Renal pelvis (tissue), 4 donors: ENCODE data around the gene IP6K1. TPM values are rescaled to one million over a fixed set of nuclear protein-coding genes. Genes with fewer than 3 reads are reported as not detected.
"Not testable (repeated sequence)": the region's sequence is repeated elsewhere in the genome, so short reads cannot be mapped to it uniquely, and the experiment has no call there.

Source experiments
- DNase-seq: peaks from one replicate; pipeline ENCODE4 v3.0.0-alpha.2; 2013
- polyA plus RNA-seq, 3 donors: library from polyadenylated mRNA; unstranded; fragments of 120-200 nt; gene quantifications; one replicate each; pipeline ENCODE4 v1.2.1, GENCODE V29; 2013; ENCODE audit not compliant: insufficient read length in 3 of 3

Gene IP6K1
- polyA plus RNA-seq, 3 donors = 48.7 to 52.9 (median 51.4) TPM

- DNase-seq = no peak
Observed at GRCh38 chr3:49714728-49715550, 71.4 kb downstream of the IP6K1 start.

GRCh38 chr3:49713336-49714105 is 72.8 kb downstream of the IP6K1 start:
- no peak for DNase-seq

GRCh38 chr3:49712631-49713317 is 73.6 kb downstream of the IP6K1 start:
- DNase-seq = no peak

- no peak for DNase-seq
Observed at GRCh38 chr3:49712166-49712565, 74.2 kb downstream of the IP6K1 start.

- DNase-seq = no peak
Observed at GRCh38 chr3:49711489-49711888, 74.9 kb downstream of the IP6K1 start.

GRCh38 chr3:49709852-49710251 is 76.5 kb downstream of the IP6K1 start:
- no peak for DNase-seq

- no peak for DNase-seq
Observed at GRCh38 chr3:49707113-49707480, 79.2 kb downstream of the IP6K1 start.

GRCh38 chr3:49706456-49707112 is 79.8 kb downstream of the IP6K1 start:
- DNase-seq = no peak

- no peak for DNase-seq
Observed at GRCh38 chr3:49705390-49705960, 80.9 kb downstream of the IP6K1 start.

- DNase-seq = no peak
Observed at GRCh38 chr3:49704629-49705028, 81.7 kb downstream of the IP6K1 start.

- no peak for DNase-seq
Observed at GRCh38 chr3:49703956-49704355, 82.4 kb downstream of the IP6K1 start.

GRCh38 chr3:49703443-49703927 is 82.9 kb downstream of the IP6K1 start:
- no peak for DNase-seq

GRCh38 chr3:49702672-49703071 is 83.7 kb downstream of the IP6K1 start:
- no peak for DNase-seq

GRCh38 chr3:49701388-49702077 is 84.8 kb downstream of the IP6K1 start:
- no peak for DNase-seq

- DNase-seq = no peak
Observed at GRCh38 chr3:49700453-49701128, 85.8 kb downstream of the IP6K1 start.

GRCh38 chr3:49700014-49700413 is 86.3 kb downstream of the IP6K1 start:
- no peak for DNase-seq

- DNase-seq = no peak
Observed at GRCh38 chr3:49699281-49699979, 86.9 kb downstream of the IP6K1 start.

GRCh38 chr3:49695350-49696015 is 90.9 kb downstream of the IP6K1 start:
- DNase-seq = not testable (repeated sequence)
